IMR-90 (cell line): ENCODE measurements around the gene COL18A1. TPM values are rescaled to one million over a fixed set of nuclear protein-coding genes. Genes with fewer than 3 reads are reported as not detected.

Source experiments
- ATAC-seq: fragments of 200-7000 bp; cut with Tn5 transposase; 2 replicates; pipeline ENCODE4 v1.9.1; 2020; ENCODE audit warnings: low read depth, mild to moderate bottlenecking, moderate library complexity
- BruUV-seq: library from RNA; stranded (reverse); fragments of 400-500 nt; replicated peaks from 2 replicates; lab custom pipeline; 2021; lab: Mats Ljungman, UMichigan
- CTCF ChIA-PET: fragments of 300-600 bp; formaldehyde crosslinking; extraction: SDS; loops from one replicate; lab custom pipeline; 2021; ENCODE audit warnings: antibody characterized with exemption; lab: Yijun Ruan, JAX
- POLR2A ChIA-PET: fragments of 300-600 bp; sonication (Branson Sonifier 250); formaldehyde crosslinking; loops from one replicate; lab custom pipeline; 2022; ENCODE audit warnings: antibody characterized with exemption; ENCODE audit not compliant: unreplicated experiment; lab: Charles Lee
- DNase-seq: peaks from one replicate; pipeline ENCODE4 v3.0.0; 2013
- H2AFZ ChIP-seq: replicated peaks from 2 replicates; pipeline ENCODE3; 2013; ENCODE audit warnings: low read length, mild to moderate bottlenecking; ENCODE audit not compliant: poor library complexity
- H2AK5ac ChIP-seq: 2 replicates; pipeline ENCODE4 v1.6.1; 2013; ENCODE audit warnings: low read depth, low read length, inconsistent platforms
- H2AK9ac ChIP-seq: replicated peaks from 2 replicates; pipeline ENCODE3; 2013; ENCODE audit warnings: mild to moderate bottlenecking, low read depth, low read length, moderate library complexity; ENCODE audit not compliant: poor library complexity
- H2BK120ac ChIP-seq: 2 replicates; pipeline ENCODE4 v1.6.1; 2013; ENCODE audit warnings: low read depth, low read length, inconsistent platforms
- H2BK15ac ChIP-seq: 3 replicates; pipeline ENCODE4 v1.6.1; 2013; ENCODE audit warnings: low read depth, low read length, inconsistent platforms
- H2BK20ac ChIP-seq: 2 replicates; pipeline ENCODE4 v1.6.1; 2013; ENCODE audit warnings: low read depth, mild to moderate bottlenecking, inconsistent platforms, low read length, moderate library complexity
- H2BK5ac ChIP-seq: 2 replicates; pipeline ENCODE4 v1.6.1; 2013; ENCODE audit warnings: mild to moderate bottlenecking, low read depth, low read length, inconsistent platforms; ENCODE audit not compliant: poor library complexity, severe bottlenecking
- H3K14ac ChIP-seq: replicated peaks from 2 replicates; pipeline ENCODE4 v1.6.1; 2013; ENCODE audit warnings: low read depth, low read length, inconsistent platforms
- H3K18ac ChIP-seq: 2 replicates; pipeline ENCODE4 v1.6.1; 2013; ENCODE audit warnings: low read depth, low read length, control low read depth
- H3K23ac ChIP-seq: 2 replicates; pipeline ENCODE4 v1.6.1; 2013; ENCODE audit warnings: low read depth, low read length, inconsistent platforms
- H3K27ac ChIP-seq: 2 replicates; pipeline ENCODE4 v1.5.1; 2013; ENCODE audit warnings: mild to moderate bottlenecking, control low read depth, low read length; ENCODE audit not compliant: insufficient read depth
- H3K27me3 ChIP-seq: 2 replicates; pipeline ENCODE4 v1.6.1; 2013; ENCODE audit warnings: low read length; ENCODE audit not compliant: control insufficient read depth, insufficient read depth
- H3K36me3 ChIP-seq: 2 replicates; pipeline ENCODE4 v1.6.1; 2013; ENCODE audit warnings: low read length, mixed read lengths; ENCODE audit not compliant: control insufficient read depth, insufficient read depth
- H3K4ac ChIP-seq: 2 replicates; pipeline ENCODE4 v1.6.1; 2013; ENCODE audit warnings: low read depth, low read length, inconsistent platforms
- H3K4me1 ChIP-seq: 2 replicates; pipeline ENCODE4 v1.6.1; 2013; ENCODE audit warnings: low read length, mixed read lengths; ENCODE audit not compliant: control insufficient read depth, insufficient read depth
- H3K4me2 ChIP-seq: 2 replicates; pipeline ENCODE4 v1.6.1; 2013; ENCODE audit warnings: low read depth, mild to moderate bottlenecking, control low read depth, low read length, moderate library complexity
- H3K4me3 ChIP-seq: 2 replicates; pipeline ENCODE4 v1.5.1; 2013; ENCODE audit warnings: low read depth, mild to moderate bottlenecking, control low read depth, low read length, moderate library complexity; ENCODE audit not compliant: insufficient read depth
- H3K56ac ChIP-seq: 2 replicates; pipeline ENCODE4 v1.6.1; 2013; ENCODE audit warnings: low read length, inconsistent platforms; ENCODE audit not compliant: insufficient read depth; ENCODE audit errors: extremely low read depth
- H3K79me1 ChIP-seq, 2 experiments: 2 replicates each; pipeline ENCODE4 v1.6.1; 2013; ENCODE audit warnings: low read length in 2 of 2, inconsistent platforms in 1 of 2, low read depth in 1 of 2
- H3K9ac ChIP-seq: 2 replicates; pipeline ENCODE4 v1.6.1; 2013; ENCODE audit warnings: low read depth, low read length, control low read depth
- H3K9me1 ChIP-seq: 2 replicates; pipeline ENCODE4 v1.6.1; 2013; ENCODE audit warnings: low read length, inconsistent platforms; ENCODE audit not compliant: insufficient read depth
- H3K9me3 ChIP-seq: 2 replicates; pipeline ENCODE4 v1.6.1; 2013; ENCODE audit warnings: low read length; ENCODE audit not compliant: control insufficient read depth, insufficient read depth
- H4K20me1 ChIP-seq: 2 replicates; pipeline ENCODE4 v1.6.1; 2013; ENCODE audit warnings: low read length, inconsistent platforms; ENCODE audit not compliant: insufficient read depth
- H4K5ac ChIP-seq: 2 replicates; pipeline ENCODE4 v1.6.1; 2013; ENCODE audit warnings: mild to moderate bottlenecking, low read depth, low read length, control low read depth
- H4K8ac ChIP-seq, 2 experiments: 2 replicates each; pipeline ENCODE4 v1.6.1; 2013; ENCODE audit warnings: low read depth in 2 of 2, low read length in 2 of 2, control low read depth in 1 of 2, inconsistent platforms in 1 of 2
- H4K91ac ChIP-seq: 2 replicates; pipeline ENCODE4 v1.6.1; 2013; ENCODE audit warnings: low read depth, low read length, inconsistent platforms; ENCODE audit not compliant: insufficient read depth
- CEBPB ChIP-seq: IDR thresholded peaks from 2 replicates; pipeline ENCODE4 v1.6.1; 2012; ENCODE audit warnings: low read depth, low read length, improper control_type of control experiment
- WGBS, 2 experiments: methylation state at CpG; one replicate each; pipeline versions ENCODE4 v1.1.5 to v1.1.7; 2013; ENCODE audit warnings: missing lambda C conversion rate in 2 of 2; ENCODE audit not compliant: insufficient read length in 1 of 2; ENCODE audit errors: extremely low coverage in 2 of 2; 5-methylcytosine and 5-hydroxymethylcytosine counted together
- dilution Hi-C: fragments of 300-500 bp; cut with HindIII; formaldehyde crosslinking; loops from one replicate; pipeline ENCODE4 v1.14.3; 2018; ENCODE audit warnings: low sequenced_read_pairs; ENCODE audit not compliant: unreplicated experiment
- in situ Hi-C: fragments of 300-500 bp; cut with MboI; formaldehyde crosslinking; loops from 3 replicates; pipeline ENCODE4 v1.14.3; 2019; ENCODE audit warnings: low sequenced_read_pairs, inconsistent platforms, mixed read lengths
- intact Hi-C: fragments of 100-400 bp; cut with micrococcal nuclease; formaldehyde crosslinking; loops from 2 replicates; pipeline ENCODE4 v1.10.0; 2022
- polyA plus RNA-seq, 3 experiments: library from polyadenylated mRNA; depleted of rRNA; stranded (reverse); fragments of >200 nt; gene quantifications; 2 replicates each; pipeline ENCODE4 v1.2.3, GENCODE V29; 2012; ENCODE audit warnings: low replicate concordance in 1 of 3
- total RNA-seq: library from RNA; depleted of rRNA; stranded (reverse); fragments of >200 nt; gene quantifications from 2 replicates; pipeline ENCODE4 v1.2.3, GENCODE V29; 2012
- TF ChIP-seq, protein P1 (sequence below): fragments of 150-350 bp; IDR thresholded peaks from 2 replicates; pipeline ENCODE4 v1.6.1; 2016; ENCODE audit warnings: low read depth, mild to moderate bottlenecking, low read length, moderate library complexity, borderline replicate concordance

The COL18A1 gene
- total and polyA plus RNA-seq, 2 of the 4 experiments (the other 2 are of a cell fraction), result 4.3 to 46.7 TPM

- Histone ChIP-seq H2AK9ac (no peak overlapping the region), H2AFZ (peak overlapping the region; percentile 38), H4K8ac (no peak overlapping the region), H3K4me2 (no peak overlapping the region), H3K79me1 (peaks cover 15 to 88% of the 10 kb centered on the region in 2 experiments), H3K23ac (no peak overlapping the region), H2BK120ac (no peak overlapping the region), H3K9ac (no peak overlapping the region), H2BK15ac (no peak overlapping the region), H3K27ac (no peak overlapping the region), H2BK5ac (no peak overlapping the region), H2AK5ac (peak overlapping the region; percentile 70; the same call in 1 of the 2 replicates), H4K5ac (no peak overlapping the region), H3K4ac (0 out of 2 replicates have a peak overlapping the region, but pooled peaks have one; percentile 15), H3K4me1 (peaks cover 2% of the 10 kb centered on the region; the same call in 1 of the 2 replicates), H3K14ac (no peak overlapping the region), H3K27me3 (no peaks in the 10 kb centered on the region), H3K18ac (no peak overlapping the region), H4K20me1 (peaks cover 89% of the 10 kb centered on the region), H3K4me3 (no peak overlapping the region), H3K36me3 (peaks cover 13% of the 10 kb centered on the region), H3K9me3 (no peaks in the 10 kb centered on the region), H3K9me1 (peaks cover 15% of the 10 kb centered on the region), H4K91ac (peak overlapping the region; percentile 32), H2BK20ac (no peak overlapping the region), H3K56ac (no peak overlapping the region)
- ATAC-seq (no peak), DNase-seq (no peak)
- peak; percentile 81 for TF ChIP-seq CEBPB
- TF ChIP-seq, protein P1, sequence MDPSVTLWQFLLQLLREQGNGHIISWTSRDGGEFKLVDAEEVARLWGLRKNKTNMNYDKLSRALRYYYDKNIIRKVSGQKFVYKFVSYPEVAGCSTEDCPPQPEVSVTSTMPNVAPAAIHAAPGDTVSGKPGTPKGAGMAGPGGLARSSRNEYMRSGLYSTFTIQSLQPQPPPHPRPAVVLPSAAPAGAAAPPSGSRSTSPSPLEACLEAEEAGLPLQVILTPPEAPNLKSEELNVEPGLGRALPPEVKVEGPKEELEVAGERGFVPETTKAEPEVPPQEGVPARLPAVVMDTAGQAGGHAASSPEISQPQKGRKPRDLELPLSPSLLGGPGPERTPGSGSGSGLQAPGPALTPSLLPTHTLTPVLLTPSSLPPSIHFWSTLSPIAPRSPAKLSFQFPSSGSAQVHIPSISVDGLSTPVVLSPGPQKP, result no peak
- ChIA-PET POLR2A (no interaction called here), CTCF (no interaction called here)
- BruUV-seq, result no TSS peak
- intact Hi-C loops (no loop called here), in situ Hi-C loops (no loop called here), dilution Hi-C loops (no loop called here)
- 97% methylated on average over 23 of the region's 25 CpGs; no CpG with 5 or more reads in 1 of the 2 experiments for WGBS, 2 experiments
These were observed 14.2 kb downstream of the COL18A1 start for GRCh38 chr21:45419162-45419561.
